H9 (cell line): Measurements from ENCODE around the gene CTU1. TPM values are rescaled to one million over a fixed set of nuclear protein-coding genes. Genes with fewer than 3 reads are reported as not detected.

Experiments used
- DNase-seq: peaks from one replicate; pipeline ENCODE4 v3.0.0-alpha.2; 2017
- H2AFZ ChIP-seq: one replicate; pipeline ENCODE4 v1.6.1; 2013; ENCODE audit warnings: mild to moderate bottlenecking, low read length, control low read depth, moderate library complexity
- H2AK5ac ChIP-seq: 2 replicates; pipeline ENCODE4 v1.6.1; 2013; ENCODE audit warnings: low read length, control low read depth, mixed read lengths; ENCODE audit not compliant: insufficient read length
- H2BK120ac ChIP-seq: one replicate; pipeline ENCODE4 v1.6.1; 2013; ENCODE audit warnings: low read depth, mild to moderate bottlenecking, low read length, control low read depth, inconsistent platforms; ENCODE audit not compliant: poor library complexity, severe bottlenecking
- H2BK12ac ChIP-seq: 2 replicates; pipeline ENCODE4 v1.6.1; 2013; ENCODE audit warnings: low read length, control low read depth, mixed read lengths, low read depth; ENCODE audit not compliant: insufficient read length
- H2BK15ac ChIP-seq: 2 replicates; pipeline ENCODE4 v1.6.1; 2013; ENCODE audit warnings: low read depth, low read length, control low read depth
- H2BK20ac ChIP-seq: one replicate; pipeline ENCODE4 v1.6.1; 2013; ENCODE audit warnings: low read depth, mild to moderate bottlenecking, low read length, control low read depth, inconsistent platforms; ENCODE audit not compliant: poor library complexity, severe bottlenecking
- H2BK5ac ChIP-seq: 2 replicates; pipeline ENCODE4 v1.6.1; 2013; ENCODE audit warnings: low read length, control low read depth, mixed read lengths; ENCODE audit not compliant: insufficient read length
- H3K14ac ChIP-seq: 2 replicates; pipeline ENCODE4 v1.6.1; 2013; ENCODE audit warnings: low read length, control low read depth; ENCODE audit not compliant: insufficient read depth
- H3K18ac ChIP-seq: 2 replicates; pipeline ENCODE4 v1.6.1; 2013; ENCODE audit warnings: low read depth, mild to moderate bottlenecking, mixed read lengths, low read length, control low read depth; ENCODE audit not compliant: insufficient read length
- H3K23ac ChIP-seq: 2 replicates; pipeline ENCODE4 v1.6.1; 2013; ENCODE audit warnings: low read length, control low read depth, mixed read lengths, low read depth; ENCODE audit not compliant: insufficient read length
- H3K23me2 ChIP-seq: 2 replicates; pipeline ENCODE4 v1.6.1; 2013; ENCODE audit warnings: low read depth, mild to moderate bottlenecking, mixed read lengths, low read length, control low read depth; ENCODE audit not compliant: insufficient read length, poor library complexity, severe bottlenecking
- H3K27ac ChIP-seq: 2 replicates; pipeline ENCODE4 v1.5.1; 2013; ENCODE audit warnings: low read length, control low read depth, mixed read lengths, low read depth; ENCODE audit not compliant: insufficient read length
- H3K27me3 ChIP-seq: 2 replicates; pipeline ENCODE4 v1.6.1; 2013; ENCODE audit warnings: low read length, control low read depth, inconsistent platforms; ENCODE audit not compliant: insufficient read depth
- H3K4ac ChIP-seq: 2 replicates; pipeline ENCODE4 v1.6.1; 2013; ENCODE audit warnings: low read depth, mild to moderate bottlenecking, control low read depth, inconsistent platforms, low read length, moderate library complexity
- H3K4me1 ChIP-seq: 2 replicates; pipeline ENCODE4 v1.6.1; 2013; ENCODE audit warnings: low read length, control low read depth, inconsistent platforms; ENCODE audit not compliant: insufficient read depth
- H3K4me2 ChIP-seq: 2 replicates; pipeline ENCODE4 v1.6.1; 2013; ENCODE audit warnings: low read length, control low read depth, mixed read lengths; ENCODE audit not compliant: insufficient read length, insufficient read depth
- H3K56ac ChIP-seq: 2 replicates; pipeline ENCODE4 v1.6.1; 2013; ENCODE audit warnings: low read depth, mild to moderate bottlenecking, mixed read lengths, low read length, control low read depth; ENCODE audit not compliant: insufficient read length
- H3K79me1 ChIP-seq: 2 replicates; pipeline ENCODE4 v1.6.1; 2013; ENCODE audit warnings: low read depth, mild to moderate bottlenecking, moderate library complexity, low read length, control low read depth, inconsistent platforms; ENCODE audit not compliant: insufficient read depth, poor library complexity, severe bottlenecking
- H3K79me2 ChIP-seq: 2 replicates; pipeline ENCODE4 v1.6.1; 2013; ENCODE audit warnings: low read length, control low read depth, inconsistent platforms; ENCODE audit not compliant: insufficient read depth
- H3K9ac ChIP-seq: 2 replicates; pipeline ENCODE4 v1.6.1; 2013; ENCODE audit warnings: low read length, control low read depth, mixed read lengths; ENCODE audit not compliant: insufficient read length; ENCODE audit errors: extremely low read depth
- H3K9me3 ChIP-seq: one replicate; pipeline ENCODE4 v1.6.1; 2013; ENCODE audit warnings: low read depth, low read length, inconsistent platforms; ENCODE audit not compliant: control insufficient read depth
- H3T11ph ChIP-seq: one replicate; pipeline ENCODE4 v1.6.1; 2013; ENCODE audit warnings: mild to moderate bottlenecking, low read length, control low read depth, inconsistent platforms
- H4K20me1 ChIP-seq: one replicate; pipeline ENCODE4 v1.6.1; 2013; ENCODE audit not compliant: control insufficient read depth, insufficient read length, insufficient read depth
- H4K5ac ChIP-seq: 2 replicates; pipeline ENCODE4 v1.6.1; 2013; ENCODE audit warnings: low read depth, mild to moderate bottlenecking, mixed read lengths, low read length, control low read depth; ENCODE audit not compliant: insufficient read length
- H4K8ac ChIP-seq: replicated peaks from 2 replicates; pipeline ENCODE4 v1.6.1; 2013; ENCODE audit warnings: low read length, control low read depth, mixed read lengths, low read depth; ENCODE audit not compliant: insufficient read length
- H4K91ac ChIP-seq: 2 replicates; pipeline ENCODE4 v1.6.1; 2013; ENCODE audit warnings: low read depth, mild to moderate bottlenecking, moderate library complexity, mixed read lengths, low read length, control low read depth; ENCODE audit not compliant: insufficient read length
- H3K27ac Mint-ChIP-seq, 3 experiments: 2 replicates in 2 of 3; 3 replicates in 1 of 3; pipeline ENCODE4 v1.8.0; 2020 to 2021; ENCODE audit warnings: mixed read lengths in 3 of 3, mild to moderate bottlenecking in 1 of 3, moderate library complexity in 1 of 3
- H3K27me3 Mint-ChIP-seq: 2 replicates; pipeline ENCODE4 v1.8.0; 2021; ENCODE audit warnings: low read depth, mild to moderate bottlenecking, moderate library complexity, mixed read lengths
- H3K36me3 Mint-ChIP-seq, 3 experiments: 2 replicates in 2 of 3; 3 replicates in 1 of 3; pipeline ENCODE4 v1.8.0; 2020 to 2021; ENCODE audit warnings: low read depth in 3 of 3, mixed read lengths in 3 of 3; ENCODE audit not compliant: insufficient read depth in 1 of 3
- H3K4me1 Mint-ChIP-seq, 2 experiments: 2 replicates each; pipeline ENCODE4 v1.8.0; 2020; ENCODE audit warnings: mixed read lengths in 2 of 2
- H3K4me3 Mint-ChIP-seq, 2 experiments: 2 replicates in 1 of 2; 3 replicates in 1 of 2; pipeline ENCODE4 v1.8.0; 2020 to 2021; ENCODE audit warnings: mild to moderate bottlenecking in 2 of 2, mixed read lengths in 2 of 2, moderate library complexity in 1 of 2
- H3K9me3 Mint-ChIP-seq, 2 experiments: 2 replicates in 1 of 2; 3 replicates in 1 of 2; pipeline ENCODE4 v1.8.0; 2020; ENCODE audit warnings: mild to moderate bottlenecking in 2 of 2, mixed read lengths in 2 of 2, moderate library complexity in 1 of 2
- WGBS: extraction: QIAGEN DNeasy Blood & Tissue Kit; methylation state at CpG from one replicate; pipeline ENCODE4 v1.1.7; 2013; ENCODE audit warnings: missing lambda C conversion rate, low lambda C conversion rate, mixed read lengths; ENCODE audit not compliant: insufficient read length; ENCODE audit errors: extremely low coverage; 5-methylcytosine and 5-hydroxymethylcytosine counted together
- total RNA-seq: library from RNA; stranded (reverse); gene quantifications from 2 replicates; pipeline ENCODE4 v1.2.1, GENCODE V29; 2021
- TF ChIP-seq, protein P1 (sequence below): fragments of 200-600 bp; sonication (generic); conservative IDR thresholded peaks from 3 replicates; pipeline ENCODE4 v1.8.0; 2021; ENCODE audit warnings: antibody characterized with exemption, mild to moderate bottlenecking

CTU1 gene
- total RNA-seq, 1 experiment from 2014 or later: 8.8 TPM

DNA sequence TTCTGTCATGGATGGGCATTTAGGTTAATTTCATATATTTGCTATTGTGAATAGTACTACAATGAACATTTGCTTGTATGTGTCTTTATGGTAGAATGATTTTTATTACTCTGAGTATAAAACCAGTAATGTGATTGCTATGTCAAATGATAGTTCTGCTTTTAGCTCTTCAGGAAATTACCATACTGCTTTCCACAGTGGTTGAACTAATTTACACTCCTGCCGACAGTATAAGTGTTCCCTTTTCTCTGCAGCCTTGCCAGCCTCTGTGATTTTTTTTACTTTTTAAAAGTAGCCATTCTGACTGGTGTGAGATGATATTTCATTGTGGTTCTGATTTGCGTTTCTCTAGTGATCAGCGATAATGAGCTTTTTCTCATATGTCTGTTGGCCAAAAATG, 40.4 kb upstream of the CTU1 start:
- H3K27me3 ChIP-seq: no peaks in the 10 kb centered on the region

More for the DNA sequence above, 40.4 kb upstream of the CTU1 start:
- Histone ChIP-seq H2AK5ac (no peak overlapping the region), H3K4ac (no peak overlapping the region), H3K79me1 (no peaks in the 10 kb centered on the region), H4K5ac (no peak overlapping the region), H3K79me2 (no peaks in the 10 kb centered on the region), H3K14ac (no peak overlapping the region), H3K4me2 (no peak overlapping the region), H2BK15ac (no peak overlapping the region), H3T11ph (no peak overlapping the region), H4K91ac (no peak overlapping the region), H3K23ac (no peak overlapping the region), H3K4me1 (no peaks in the 10 kb centered on the region), H2BK12ac (no peak overlapping the region), H3K27ac (no peak overlapping the region), H4K20me1 (no peaks in the 10 kb centered on the region), H3K18ac (no peak overlapping the region), H3K56ac (no peak overlapping the region), H2BK120ac (no peak overlapping the region), H2BK20ac (no peak overlapping the region), H3K9me3 (no peaks in the 10 kb centered on the region), H2BK5ac (no peak overlapping the region), H4K8ac (no peak overlapping the region), H3K9ac (no peak overlapping the region), H3K23me2 (no peaks in the 10 kb centered on the region), H2AFZ (no peak overlapping the region)
- WGBS: no CpG with 5 or more reads among the region's 3 CpGs
- TF ChIP-seq, protein P1, sequence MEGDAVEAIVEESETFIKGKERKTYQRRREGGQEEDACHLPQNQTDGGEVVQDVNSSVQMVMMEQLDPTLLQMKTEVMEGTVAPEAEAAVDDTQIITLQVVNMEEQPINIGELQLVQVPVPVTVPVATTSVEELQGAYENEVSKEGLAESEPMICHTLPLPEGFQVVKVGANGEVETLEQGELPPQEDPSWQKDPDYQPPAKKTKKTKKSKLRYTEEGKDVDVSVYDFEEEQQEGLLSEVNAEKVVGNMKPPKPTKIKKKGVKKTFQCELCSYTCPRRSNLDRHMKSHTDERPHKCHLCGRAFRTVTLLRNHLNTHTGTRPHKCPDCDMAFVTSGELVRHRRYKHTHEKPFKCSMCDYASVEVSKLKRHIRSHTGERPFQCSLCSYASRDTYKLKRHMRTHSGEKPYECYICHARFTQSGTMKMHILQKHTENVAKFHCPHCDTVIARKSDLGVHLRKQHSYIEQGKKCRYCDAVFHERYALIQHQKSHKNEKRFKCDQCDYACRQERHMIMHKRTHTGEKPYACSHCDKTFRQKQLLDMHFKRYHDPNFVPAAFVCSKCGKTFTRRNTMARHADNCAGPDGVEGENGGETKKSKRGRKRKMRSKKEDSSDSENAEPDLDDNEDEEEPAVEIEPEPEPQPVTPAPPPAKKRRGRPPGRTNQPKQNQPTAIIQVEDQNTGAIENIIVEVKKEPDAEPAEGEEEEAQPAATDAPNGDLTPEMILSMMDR: no peak
- DNase-seq: no peak
- Mint-ChIP-seq H3K27me3 (peaks cover 21% of the 10 kb centered on the region), H3K4me1 (0 out of 4 replicates have a peak, but pooled peaks cover 0 to 3% of the 10 kb centered on the region in 2 experiments), H3K36me3 (no peaks in the 10 kb centered on the region), H3K27ac (no peak overlapping the region), H3K9me3 (no peaks in the 10 kb centered on the region; a peak in 2 of 5 replicates), H3K4me3 (no peak overlapping the region)
